ENCODE measurements around the gene MEF2A.
A peak's percentile ranks its signal among the peaks of the same experiment; 100 is the strongest.
"Not testable (repeated sequence)": the region's sequence is repeated elsewhere in the genome, so short reads cannot be mapped to it uniquely, and the experiment has no call there.

MEF2A gene

GRCh38 chr15:99565299-99566156 is at the start of gene MEF2A:
MEF2A (plus strand) TSS chr15:99565984; CDS start chr15:99633120, 67,136 bp downstream.
- peak within 1 kb of the TSS; percentile 99 for H3K27ac ChIP-seq
- H3K4me3 ChIP-seq (ENCODE audit: low read depth, low read length), result peak within 1 kb of the TSS; percentile 94
- peak within 1 kb of the TSS; percentile 68 for H3K9ac ChIP-seq
- no peaks in the 10 kb centered on the region for H3K79me2 ChIP-seq
- H3K36me3 ChIP-seq (ENCODE audit: control insufficient read depth, insufficient read depth, low read length), result no peaks in the 10 kb centered on the region
- H3K4me1 ChIP-seq, result peaks cover 7% of the 10 kb centered on the region
- no peaks in the 10 kb centered on the region for H3K27me3 ChIP-seq (ENCODE audit: control insufficient read depth, insufficient read depth, low read length)
- no peak for TF ChIP-seq CTCF (IDR thresholded peaks at IDR 0.05)
- H3K9me3 ChIP-seq (ENCODE audit: control insufficient read depth, low read length), result no peaks in the 10 kb centered on the region
- peak within 1 kb of the TSS; percentile 90 for H2AFZ ChIP-seq
- H3K4me2 ChIP-seq (ENCODE audit: low read length), result peak within 1 kb of the TSS; percentile 92

- no peak overlapping the region for H3K9ac ChIP-seq
These were observed 47.6 kb upstream of the MEF2A start for GRCh38 chr15:99518191-99518590.

GRCh38 chr15:99519366-99519765 is 46.4 kb upstream of the MEF2A start:
- not testable (repeated sequence) for H3K4me1 ChIP-seq; H3K27me3 ChIP-seq (ENCODE audit: control insufficient read depth, insufficient read depth, low read length); H3K4me3 ChIP-seq (ENCODE audit: low read depth, low read length); H3K9me3 ChIP-seq (ENCODE audit: control insufficient read depth, low read length); H2AFZ ChIP-seq; H3K4me2 ChIP-seq (ENCODE audit: low read length); H3K9ac ChIP-seq; H3K36me3 ChIP-seq (ENCODE audit: control insufficient read depth, insufficient read depth, low read length); H3K79me2 ChIP-seq; H3K27ac ChIP-seq

More at GRCh38 chr15:99518191-99518590, 47.6 kb upstream of the MEF2A start:
- no peaks in the 10 kb centered on the region for H3K79me2 ChIP-seq
- H2AFZ ChIP-seq, result no peak overlapping the region
- no peaks in the 10 kb centered on the region for H3K4me1 ChIP-seq
- H3K27ac ChIP-seq, result no peak overlapping the region
- no peak overlapping the region for H3K4me2 ChIP-seq (ENCODE audit: low read length)
- no peaks in the 10 kb centered on the region for H3K36me3 ChIP-seq (ENCODE audit: control insufficient read depth, insufficient read depth, low read length)
- no peak overlapping the region for H3K4me3 ChIP-seq (ENCODE audit: low read depth, low read length)
- no peaks in the 10 kb centered on the region for H3K27me3 ChIP-seq (ENCODE audit: control insufficient read depth, insufficient read depth, low read length)
- no peak for TF ChIP-seq CTCF (IDR thresholded peaks at IDR 0.05)
- no peaks in the 10 kb centered on the region for H3K9me3 ChIP-seq (ENCODE audit: control insufficient read depth, low read length)

- Histone ChIP-seq H3K4me3 (ENCODE audit: low read depth, low read length) (no peak overlapping the region), H3K79me2 (no peaks in the 10 kb centered on the region), H3K9ac (no peak overlapping the region), H2AFZ (no peak overlapping the region), H3K27me3 (ENCODE audit: control insufficient read depth, insufficient read depth, low read length) (no peaks in the 10 kb centered on the region), H3K36me3 (ENCODE audit: control insufficient read depth, insufficient read depth, low read length) (no peaks in the 10 kb centered on the region), H3K9me3 (ENCODE audit: control insufficient read depth, low read length) (no peaks in the 10 kb centered on the region), H3K27ac (no peak overlapping the region), H3K4me2 (ENCODE audit: low read length) (no peak overlapping the region), H3K4me1 (no peaks in the 10 kb centered on the region)
- TF ChIP-seq CTCF (IDR thresholded peaks at IDR 0.05), result no peak
These were observed 43.5 kb upstream of the MEF2A start for GRCh38 chr15:99522288-99522687.

- no peak for TF ChIP-seq CTCF (IDR thresholded peaks at IDR 0.05)
These were observed 39.6 kb upstream of the MEF2A start for GRCh38 chr15:99526176-99526575.

More at GRCh38 chr15:99526176-99526575, 39.6 kb upstream of the MEF2A start:
- Histone ChIP-seq H3K4me3 (ENCODE audit: low read depth, low read length) (no peak overlapping the region), H3K4me2 (ENCODE audit: low read length) (no peak overlapping the region), H3K4me1 (no peaks in the 10 kb centered on the region), H3K9me3 (ENCODE audit: control insufficient read depth, low read length) (no peaks in the 10 kb centered on the region), H3K79me2 (no peaks in the 10 kb centered on the region), H2AFZ (no peak overlapping the region), H3K27ac (no peak overlapping the region), H3K36me3 (ENCODE audit: control insufficient read depth, insufficient read depth, low read length) (no peaks in the 10 kb centered on the region), H3K27me3 (ENCODE audit: control insufficient read depth, insufficient read depth, low read length) (no peaks in the 10 kb centered on the region), H3K9ac (no peak overlapping the region)

Measured in parathyroid adenoma (tissue), 2 donors.